ENCODE results near the gene EEIG2. TPM values are rescaled to one million over a fixed set of nuclear protein-coding genes. Genes with fewer than 3 reads are reported as not detected.

The EEIG2 gene
- total RNA-seq, 4 donors from 2014 or later, result 11.1 to 20.6 (median 15.4) TPM

GRCh38 chr1:108585313-108585712 is 25.4 kb downstream of the EEIG2 start:
- Histone ChIP-seq H3K27me3 (no peaks in the 10 kb centered on the region), H3K36me3 (no peaks in the 10 kb centered on the region), H3K4me3 (no peak overlapping the region), H3K9me3 (peaks cover 0 to 2% (median 0%) of the 10 kb centered on the region in 4 donors), H3K4me1 (peaks cover 0 to 21% (median 7%) of the 10 kb centered on the region in 4 donors), H3K27ac (peak overlapping the region in 3 of 4 donors; percentile 40 to 61 (median 52))
- DNase-seq, result no peak
- TF ChIP-seq POLR2A (IDR thresholded peaks at IDR 0.05) (no peak), CTCF (IDR thresholded peaks at IDR 0.05) (no peak)

GRCh38 chr1:108590441-108590840 is 30.5 kb downstream of the EEIG2 start:
- Histone ChIP-seq H3K36me3 (no peaks in the 10 kb centered on the region), H3K27me3 (no peaks in the 10 kb centered on the region), H3K4me3 (no peak overlapping the region), H3K27ac (peak overlapping the region in 3 of 4 donors; percentile 33 to 70 (median 54)), H3K4me1 (peaks cover 0 to 5% (median 0%) of the 10 kb centered on the region in 4 donors), H3K9me3 (no peaks in the 10 kb centered on the region)
- no peak for DNase-seq
- TF ChIP-seq CTCF (IDR thresholded peaks at IDR 0.05), result no peak
- TF ChIP-seq POLR2A (IDR thresholded peaks at IDR 0.05), result no peak

GRCh38 chr1:108590957-108591356 is 31.1 kb downstream of the EEIG2 start:
- H3K4me1 ChIP-seq, result peaks cover 0 to 9% (median 0%) of the 10 kb centered on the region in 4 donors
- H3K27ac ChIP-seq, result peak overlapping the region in 2 of 4 donors; percentile 37 to 67
- H3K4me3 ChIP-seq, result no peak overlapping the region
- DNase-seq, result no peak
- TF ChIP-seq CTCF (IDR thresholded peaks at IDR 0.05) (no peak), POLR2A (IDR thresholded peaks at IDR 0.05) (no peak)
- no peaks in the 10 kb centered on the region for H3K36me3 ChIP-seq
- H3K27me3 ChIP-seq, result no peaks in the 10 kb centered on the region
- H3K9me3 ChIP-seq, result no peaks in the 10 kb centered on the region

GRCh38 chr1:108591466-108591865 is 31.6 kb downstream of the EEIG2 start:
- no peak for DNase-seq
- Histone ChIP-seq H3K27ac (peak overlapping the region; percentile 22 to 67 (median 50)), H3K4me1 (peaks cover 0 to 14% (median under 1%) of the 10 kb centered on the region in 4 donors)

GRCh38 chr1:108592030-108592759 is 32.3 kb downstream of the EEIG2 start:
- Histone ChIP-seq H3K4me3 (no peak overlapping the region), H3K27me3 (no peaks in the 10 kb centered on the region), H3K36me3 (no peaks in the 10 kb centered on the region), H3K27ac (peak overlapping the region in 3 of 4 donors; percentile 37 to 67 (median 38)), H3K9me3 (no peaks in the 10 kb centered on the region), H3K4me1 (peaks cover 0 to 19% (median 2%) of the 10 kb centered on the region in 4 donors)
- TF ChIP-seq POLR2A (IDR thresholded peaks at IDR 0.05) (no peak), CTCF (IDR thresholded peaks at IDR 0.05) (no peak)
- no peak for DNase-seq

More at GRCh38 chr1:108591466-108591865, 31.6 kb downstream of the EEIG2 start:
- H3K9me3 ChIP-seq, result no peaks in the 10 kb centered on the region
- TF ChIP-seq CTCF (IDR thresholded peaks at IDR 0.05) (no peak), POLR2A (IDR thresholded peaks at IDR 0.05) (no peak)
- no peak overlapping the region for H3K4me3 ChIP-seq
- H3K27me3 ChIP-seq, result no peaks in the 10 kb centered on the region
- no peaks in the 10 kb centered on the region for H3K36me3 ChIP-seq
